ENCODE measurements around the gene PTGIR.

Gene PTGIR

GRCh38 chr19:46624958-46625661 lies at the start of gene PTGIR:
PTGIR (minus strand) TSS chr19:46625089; CDS start chr19:46624225, 864 bp downstream.
- FAIRE-seq (no peak), DNase-seq (ENCODE audit: low spot score) (no peak)

GRCh38 chr19:46670813-46671212 lies 45.9 kb upstream of the PTGIR start:
- FAIRE-seq (no peak), DNase-seq (ENCODE audit: low spot score) (no peak)

- no peak for DNase-seq (ENCODE audit: low spot score)
- FAIRE-seq: no peak
Measured at GRCh38 chr19:46668662-46669061, 43.8 kb upstream of the PTGIR start.

GRCh38 chr19:46665072-46665471 lies 40.2 kb upstream of the PTGIR start:
- FAIRE-seq (no peak), DNase-seq (ENCODE audit: low spot score) (no peak)

GRCh38 chr19:46661735-46662592 lies 37.1 kb upstream of the PTGIR start:
- no peak for FAIRE-seq
- DNase-seq (ENCODE audit: low spot score): peak; percentile 68

GRCh38 chr19:46661020-46661731 lies 36.3 kb upstream of the PTGIR start, which contains the start of gene DACT3:
DACT3 (minus strand) TSS chr19:46661182; CDS start chr19:46661064, 118 bp downstream.
- FAIRE-seq (peak; percentile 91), DNase-seq (ENCODE audit: low spot score) (peak; percentile 98)

- FAIRE-seq (no peak), DNase-seq (ENCODE audit: low spot score) (no peak)
Measured at GRCh38 chr19:46660551-46661019, 35.7 kb upstream of the PTGIR start.

- FAIRE-seq (no peak), DNase-seq (ENCODE audit: low spot score) (no peak)
Measured at GRCh38 chr19:46660008-46660517, 35.2 kb upstream of the PTGIR start.

GRCh38 chr19:46659151-46660007 lies 34.5 kb upstream of the PTGIR start:
- DNase-seq (ENCODE audit: low spot score): no peak
- FAIRE-seq: no peak

- DNase-seq (ENCODE audit: low spot score) (no peak), FAIRE-seq (no peak)
Measured at GRCh38 chr19:46656541-46656940, 31.7 kb upstream of the PTGIR start.

GRCh38 chr19:46654621-46655152 lies 29.8 kb upstream of the PTGIR start:
- FAIRE-seq: no peak
- no peak for DNase-seq (ENCODE audit: low spot score)

- FAIRE-seq: no peak
- no peak for DNase-seq (ENCODE audit: low spot score)
Measured at GRCh38 chr19:46650445-46650844, 25.6 kb upstream of the PTGIR start.

GRCh38 chr19:46648961-46649960 lies 24.4 kb upstream of the PTGIR start:
- FAIRE-seq (no peak), DNase-seq (ENCODE audit: low spot score) (no peak)

GRCh38 chr19:46648060-46648960 lies 23.4 kb upstream of the PTGIR start:
- FAIRE-seq (no peak), DNase-seq (ENCODE audit: low spot score) (no peak)

GRCh38 chr19:46646402-46646801 lies 21.5 kb upstream of the PTGIR start:
- FAIRE-seq: no peak
- no peak for DNase-seq (ENCODE audit: low spot score)

- DNase-seq (ENCODE audit: low spot score): no peak
- no peak for FAIRE-seq
Measured at GRCh38 chr19:46644720-46645119, 19.8 kb upstream of the PTGIR start.

- FAIRE-seq (no peak), DNase-seq (ENCODE audit: low spot score) (no peak)
Measured at GRCh38 chr19:46640656-46641055, 15.8 kb upstream of the PTGIR start.

All from RCC 7860 (cell line).